Measurements from ENCODE around the gene EXPH5. TPM values are rescaled to one million over a fixed set of nuclear protein-coding genes. Genes with fewer than 3 reads are reported as not detected.
"Not testable (repeated sequence)": the region's sequence is repeated elsewhere in the genome, so short reads cannot be mapped to it uniquely, and the experiment has no call there.

The EXPH5 gene
- total RNA-seq (1 to 10 TPM; 1.1 to 5.7 (median 2.1) TPM), polyA plus RNA-seq (under 1 TPM; 0.12 to 0.37 TPM)
- long read RNA-seq, donor 1: 0 reads
- long read RNA-seq, donor 2: 0 reads
- long read RNA-seq, donor 3: 0 reads

- Histone ChIP-seq H3K27ac (no peak within 1 kb of the TSS), H3K9me3 (no peaks in the 10 kb centered on the region), H3K4me3 (peak within 1 kb of the TSS; percentile 78), H3K36me3 (no peaks in the 10 kb centered on the region), H3K4me1 (ENCODE audit: insufficient read depth) (peaks cover 5% of the 10 kb centered on the region), H3K27me3 (no peaks in the 10 kb centered on the region)
- intact Hi-C loops (cut with DNase I): no loop called here
- TF ChIP-seq, protein P1, sequence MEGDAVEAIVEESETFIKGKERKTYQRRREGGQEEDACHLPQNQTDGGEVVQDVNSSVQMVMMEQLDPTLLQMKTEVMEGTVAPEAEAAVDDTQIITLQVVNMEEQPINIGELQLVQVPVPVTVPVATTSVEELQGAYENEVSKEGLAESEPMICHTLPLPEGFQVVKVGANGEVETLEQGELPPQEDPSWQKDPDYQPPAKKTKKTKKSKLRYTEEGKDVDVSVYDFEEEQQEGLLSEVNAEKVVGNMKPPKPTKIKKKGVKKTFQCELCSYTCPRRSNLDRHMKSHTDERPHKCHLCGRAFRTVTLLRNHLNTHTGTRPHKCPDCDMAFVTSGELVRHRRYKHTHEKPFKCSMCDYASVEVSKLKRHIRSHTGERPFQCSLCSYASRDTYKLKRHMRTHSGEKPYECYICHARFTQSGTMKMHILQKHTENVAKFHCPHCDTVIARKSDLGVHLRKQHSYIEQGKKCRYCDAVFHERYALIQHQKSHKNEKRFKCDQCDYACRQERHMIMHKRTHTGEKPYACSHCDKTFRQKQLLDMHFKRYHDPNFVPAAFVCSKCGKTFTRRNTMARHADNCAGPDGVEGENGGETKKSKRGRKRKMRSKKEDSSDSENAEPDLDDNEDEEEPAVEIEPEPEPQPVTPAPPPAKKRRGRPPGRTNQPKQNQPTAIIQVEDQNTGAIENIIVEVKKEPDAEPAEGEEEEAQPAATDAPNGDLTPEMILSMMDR (IDR thresholded peaks at IDR 0.05): no peak
- TF ChIP-seq EP300 (IDR thresholded peaks at IDR 0.05): no peak
- no peak for TF ChIP-seq POLR2A (IDR thresholded peaks at IDR 0.05)
- 0 to 1% (median 1%) methylated on average over 37 of the region's 37 CpGs for WGBS, 3 donors
- peak; percentile 54 to 84 (median 68) for DNase-seq
These were observed at the start of gene EXPH5 for GRCh38 chr11:108593214-108593922. TSS of gene EXPH5 (minus strand) at chr11:108593768. CDS start at chr11:108593536, 232 bp downstream.

DNA sequence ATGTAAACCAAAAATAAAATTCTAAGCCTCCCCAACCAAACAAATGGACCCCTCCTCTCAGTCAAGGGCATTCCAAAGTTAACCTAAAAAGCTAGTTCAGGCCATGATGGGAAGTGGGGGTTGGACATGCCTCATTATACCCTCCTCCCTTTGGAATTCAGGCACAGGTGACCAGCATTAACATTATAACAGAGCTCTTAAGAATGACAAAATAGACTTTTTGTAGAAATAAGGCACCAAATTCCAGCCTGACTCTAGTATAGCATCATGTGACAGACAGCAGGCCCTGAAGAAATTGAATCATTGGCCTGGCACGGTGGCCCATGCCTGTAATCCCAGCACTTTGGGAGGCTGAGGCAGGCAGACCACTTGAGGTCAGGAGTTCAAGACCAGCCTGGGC lies 48.2 kb upstream of the EXPH5 start:
- H3K27me3 ChIP-seq; H3K36me3 ChIP-seq; H3K4me3 ChIP-seq; DNase-seq; intact Hi-C loops (cut with DNase I); H3K4me1 ChIP-seq (ENCODE audit: insufficient read depth); H3K9me3 ChIP-seq; H3K27ac ChIP-seq: not testable (repeated sequence)
- 85 to 93% (median 86%) methylated on average over 1 of the region's 1 CpG for WGBS, 3 donors

- no peaks in the 10 kb centered on the region for H3K27me3 ChIP-seq
- no peaks in the 10 kb centered on the region for H3K9me3 ChIP-seq
- H3K36me3 ChIP-seq: no peaks in the 10 kb centered on the region
- TF ChIP-seq EP300 (IDR thresholded peaks at IDR 0.05) (no peak), POLR2A (IDR thresholded peaks at IDR 0.05) (no peak)
- TF ChIP-seq, protein P1 (IDR thresholded peaks at IDR 0.05): no peak
- intact Hi-C loops (cut with DNase I): no loop called here
- no peak overlapping the region for H3K4me3 ChIP-seq
- DNase-seq: no peak
- WGBS, 3 donors: 93 to 100% (median 94%) methylated on average over 1 of the region's 1 CpG
- no peaks in the 10 kb centered on the region for H3K4me1 ChIP-seq (ENCODE audit: insufficient read depth)
- no peak overlapping the region for H3K27ac ChIP-seq
These were observed 45.6 kb upstream of the EXPH5 start for GRCh38 chr11:108639146-108639545.

DNA sequence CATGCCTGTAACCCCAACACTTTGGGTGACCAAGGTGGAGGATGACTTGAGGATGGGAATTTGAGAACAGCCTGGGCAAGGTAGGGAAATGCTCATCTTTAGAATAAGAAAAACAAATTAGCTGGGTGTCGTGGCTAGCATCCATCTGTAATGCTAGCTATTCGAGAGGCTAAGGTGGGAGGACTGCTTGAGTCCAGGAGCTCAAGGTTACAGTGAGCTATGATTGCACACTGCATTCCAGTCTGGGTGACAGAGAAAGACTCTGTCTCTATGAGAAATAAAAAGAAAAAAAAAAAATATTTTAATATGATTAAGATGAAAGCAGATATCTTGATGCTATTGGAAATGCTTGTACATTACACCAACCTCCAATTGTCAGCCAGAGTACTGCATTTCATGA lies 42.7 kb upstream of the EXPH5 start:
- H3K27ac ChIP-seq: no peak overlapping the region
- no peaks in the 10 kb centered on the region for H3K27me3 ChIP-seq
- H3K9me3 ChIP-seq: no peaks in the 10 kb centered on the region
- intact Hi-C loops (cut with DNase I): no loop called here
- no peak overlapping the region for H3K4me3 ChIP-seq
- TF ChIP-seq, protein P1 (IDR thresholded peaks at IDR 0.05): no peak
- TF ChIP-seq POLR2A (IDR thresholded peaks at IDR 0.05): no peak
- TF ChIP-seq EP300 (IDR thresholded peaks at IDR 0.05): no peak
- DNase-seq: no peak
- H3K36me3 ChIP-seq: no peaks in the 10 kb centered on the region
- WGBS, 3 donors: 5 to 25% (median 6%) methylated on average over 2 of the region's 2 CpGs
- H3K4me1 ChIP-seq (ENCODE audit: insufficient read depth): no peaks in the 10 kb centered on the region

GRCh38 chr11:108635106-108635505 lies 41.5 kb upstream of the EXPH5 start:
- intact Hi-C loops (cut with DNase I): no loop called here
- no peaks in the 10 kb centered on the region for H3K36me3 ChIP-seq
- no peaks in the 10 kb centered on the region for H3K27me3 ChIP-seq
- H3K4me3 ChIP-seq: no peak overlapping the region
- H3K9me3 ChIP-seq: no peaks in the 10 kb centered on the region
- no peak overlapping the region for H3K27ac ChIP-seq
- DNase-seq: no peak
- TF ChIP-seq POLR2A (IDR thresholded peaks at IDR 0.05) (no peak), EP300 (IDR thresholded peaks at IDR 0.05) (no peak)
- TF ChIP-seq, protein P1 (IDR thresholded peaks at IDR 0.05): no peak
- no peaks in the 10 kb centered on the region for H3K4me1 ChIP-seq (ENCODE audit: insufficient read depth)
